GM23248 (cell line): ENCODE results near the gene KLHL14. TPM values are rescaled to one million over a fixed set of nuclear protein-coding genes. Genes with fewer than 3 reads are reported as not detected.

ENCODE experiments used
- DNase-seq: peaks from one replicate; pipeline ENCODE4 v3.0.0-alpha.2; 2015
- H2AFZ ChIP-seq: fragments of 200-600 bp; sonication (generic); 2 replicates; pipeline ENCODE4 v1.6.1; 2016; ENCODE audit warnings: antibody characterized with exemption
- H3F3A ChIP-seq: fragments of 200-600 bp; sonication (generic); 2 replicates; pipeline ENCODE4 v1.6.1; 2016; ENCODE audit warnings: mild to moderate bottlenecking, antibody characterized with exemption, mixed run types; ENCODE audit not compliant: insufficient read depth
- H3K27ac ChIP-seq: fragments of 200-600 bp; sonication (generic); 2 replicates; pipeline ENCODE4 v1.5.1; 2016; ENCODE audit warnings: mild to moderate bottlenecking
- H3K27me3 ChIP-seq: fragments of 200-600 bp; sonication (generic); replicated peaks from 2 replicates; pipeline ENCODE4 v1.6.1; 2016; ENCODE audit warnings: mild to moderate bottlenecking; ENCODE audit not compliant: insufficient read depth
- H3K36me3 ChIP-seq: fragments of 200-600 bp; sonication (generic); 2 replicates; pipeline ENCODE4 v1.6.1; 2016; ENCODE audit warnings: low read depth, mild to moderate bottlenecking
- H3K4me1 ChIP-seq: fragments of 200-600 bp; sonication (generic); 2 replicates; pipeline ENCODE4 v1.6.1; 2016; ENCODE audit warnings: mild to moderate bottlenecking; ENCODE audit not compliant: insufficient read depth
- H3K4me2 ChIP-seq: fragments of 200-600 bp; sonication (generic); one replicate; pipeline ENCODE4 v1.6.1; 2016; ENCODE audit warnings: mild to moderate bottlenecking; ENCODE audit not compliant: unreplicated experiment
- H3K4me3 ChIP-seq: fragments of 200-600 bp; sonication (generic); 2 replicates; pipeline ENCODE4 v1.5.1; 2016; ENCODE audit warnings: mild to moderate bottlenecking
- H3K79me2 ChIP-seq: fragments of 200-600 bp; sonication (generic); 2 replicates; pipeline ENCODE4 v1.6.1; 2016; ENCODE audit warnings: mild to moderate bottlenecking; ENCODE audit not compliant: insufficient read depth
- H3K9ac ChIP-seq: fragments of 200-600 bp; sonication (generic); 2 replicates; pipeline ENCODE4 v1.6.1; 2016; ENCODE audit warnings: mild to moderate bottlenecking
- H3K9me2 ChIP-seq: fragments of 200-600 bp; sonication (generic); 2 replicates; pipeline ENCODE4 v1.6.1; 2016; ENCODE audit warnings: mixed run types, mild to moderate bottlenecking, moderate library complexity; ENCODE audit not compliant: insufficient read depth
- H3K9me3 ChIP-seq: fragments of 200-600 bp; sonication (generic); one replicate; pipeline ENCODE4 v1.6.1; 2017; ENCODE audit warnings: low read depth
- H4K20me1 ChIP-seq: fragments of 200-600 bp; sonication (generic); 2 replicates; pipeline ENCODE4 v1.6.0; 2016; ENCODE audit not compliant: insufficient read depth
- EZH2 ChIP-seq: fragments of 200-600 bp; sonication (generic); IDR thresholded peaks from 2 replicates; pipeline ENCODE4 v1.6.1; 2018; ENCODE audit warnings: antibody characterized with exemption, mild to moderate bottlenecking; ENCODE audit not compliant: insufficient read depth, poor library complexity, severe bottlenecking
- EZH2phosphoT487 ChIP-seq: fragments of 200-600 bp; sonication (generic); IDR thresholded peaks from 2 replicates; pipeline ENCODE4 v1.6.1; 2018; ENCODE audit warnings: antibody characterized with exemption, moderate library complexity, mild to moderate bottlenecking, low read depth; ENCODE audit not compliant: insufficient read depth
- WGBS, 2 experiments: methylation state at CpG; one replicate each; pipeline ENCODE4 v1.1.6; 2015 to 2017; ENCODE audit warnings: low lambda C conversion rate in 2 of 2, low coverage in 1 of 2; ENCODE audit errors: missing lambda C conversion rate in 2 of 2; 5-methylcytosine and 5-hydroxymethylcytosine counted together
- in situ Hi-C: fragments of 300-500 bp; cut with MboI; formaldehyde crosslinking; loops from 2 replicates; pipeline ENCODE4 v1.15.0; 2020
- polyA plus RNA-seq: library from polyadenylated mRNA; unstranded; fragments of >200 nt; fragmentation: Nextera tagmentation; extraction: Ambion mirVana; gene quantifications from 2 replicates; pipeline ENCODE4 v1.2.1, GENCODE V29; 2016
- total RNA-seq: library from RNA; depleted of rRNA; stranded (reverse); fragments of >200 nt; shearing (Covaris generic); gene quantifications from 2 replicates; pipeline ENCODE4 v1.2.3, GENCODE V29; 2014; rRNA removed

KLHL14 gene
- not detected in 2 replicates for total RNA-seq
- not detected in 2 replicates for polyA plus RNA-seq

GRCh38 chr18:32772581-32773381 lies at the start of gene KLHL14:
Gene KLHL14 (minus strand): TSS chr18:32773023. CDS start chr18:32770591, 2,432 bp downstream.
- Histone ChIP-seq H4K20me1 (no peaks in the 10 kb centered on the region), H3K4me3 (no peak within 1 kb of the TSS), H3K9me2 (no peaks in the 10 kb centered on the region), H3K27me3 (peaks cover 32% of the 10 kb centered on the region), H3K36me3 (no peaks in the 10 kb centered on the region), H3K4me1 (no peaks in the 10 kb centered on the region), H3K9ac (no peak within 1 kb of the TSS), H3K27ac (no peak within 1 kb of the TSS), H3F3A (no peaks in the 10 kb centered on the region), H3K79me2 (no peaks in the 10 kb centered on the region), H3K4me2 (no peak within 1 kb of the TSS), H3K9me3 (no peaks in the 10 kb centered on the region), H2AFZ (no peak within 1 kb of the TSS)
- peak; percentile 39 for TF ChIP-seq EZH2
- 0 out of 2 replicates have a peak, but pooled peaks have one; percentile 37 for TF ChIP-seq EZH2phosphoT487
- WGBS, 2 experiments, result 15 to 17% methylated on average over 15 to 17 of the region's 17 CpGs
- in situ Hi-C loops, result no loop called here
- no peak for DNase-seq

- 50 to 53% methylated on average over 16 of the region's 16 CpGs for WGBS, 2 experiments
- in situ Hi-C loops, result no loop called here
Measured at GRCh38 chr18:32822197-32822596, 49.4 kb upstream of the KLHL14 start.

GRCh38 chr18:32815881-32816280 lies 43.1 kb upstream of the KLHL14 start:
- Histone ChIP-seq H3K27ac (no peak overlapping the region), H3K4me2 (no peak overlapping the region), H3K9ac (no peak overlapping the region), H3F3A (no peaks in the 10 kb centered on the region), H3K9me2 (no peaks in the 10 kb centered on the region; the same call in 1 of the 2 replicates), H3K4me1 (no peaks in the 10 kb centered on the region), H3K27me3 (no peaks in the 10 kb centered on the region), H3K9me3 (no peaks in the 10 kb centered on the region), H3K4me3 (no peak overlapping the region), H2AFZ (no peak overlapping the region), H3K36me3 (no peaks in the 10 kb centered on the region), H3K79me2 (no peaks in the 10 kb centered on the region), H4K20me1 (no peaks in the 10 kb centered on the region)
- TF ChIP-seq EZH2phosphoT487 (no peak), EZH2 (no peak)
- no peak for DNase-seq
- in situ Hi-C loops, result no loop called here
- WGBS, 2 experiments, result 8 to 9% methylated on average over 3 of the region's 3 CpGs

More at GRCh38 chr18:32822197-32822596, 49.4 kb upstream of the KLHL14 start:
- Histone ChIP-seq H3K4me2 (no peak overlapping the region), H3K9me2 (no peaks in the 10 kb centered on the region; the same call in 1 of the 2 replicates), H2AFZ (no peak overlapping the region), H3K4me1 (no peaks in the 10 kb centered on the region), H4K20me1 (no peaks in the 10 kb centered on the region), H3K79me2 (no peaks in the 10 kb centered on the region), H3K27ac (no peak overlapping the region), H3K27me3 (no peaks in the 10 kb centered on the region), H3K9me3 (no peaks in the 10 kb centered on the region), H3K36me3 (no peaks in the 10 kb centered on the region), H3F3A (no peaks in the 10 kb centered on the region), H3K4me3 (no peak overlapping the region), H3K9ac (no peak overlapping the region)
- no peak for TF ChIP-seq EZH2phosphoT487
- DNase-seq, result no peak

GRCh38 chr18:32812342-32812741 lies 39.5 kb upstream of the KLHL14 start:
- TF ChIP-seq EZH2, result no peak
- Histone ChIP-seq H2AFZ (no peak overlapping the region), H3K9ac (no peak overlapping the region), H3K4me2 (no peak overlapping the region), H3K4me1 (no peaks in the 10 kb centered on the region), H3K27ac (no peak overlapping the region), H3K4me3 (no peak overlapping the region), H4K20me1 (no peaks in the 10 kb centered on the region), H3K79me2 (no peaks in the 10 kb centered on the region), H3K9me2 (no peaks in the 10 kb centered on the region), H3F3A (no peaks in the 10 kb centered on the region), H3K9me3 (no peaks in the 10 kb centered on the region), H3K27me3 (no peaks in the 10 kb centered on the region), H3K36me3 (no peaks in the 10 kb centered on the region)
- no peak for DNase-seq
- in situ Hi-C loops, result no loop called here
- 68 to 73% methylated on average over 3 of the region's 3 CpGs for WGBS, 2 experiments

- H3K27me3 ChIP-seq, result no peaks in the 10 kb centered on the region
- H3K4me3 ChIP-seq, result no peak overlapping the region
- H3K4me2 ChIP-seq, result no peak overlapping the region
- H2AFZ ChIP-seq, result no peak overlapping the region
- in situ Hi-C loops, result no loop called here
- 7 to 18% methylated on average over 1 of the region's 1 CpG for WGBS, 2 experiments
- no peaks in the 10 kb centered on the region for H3K9me3 ChIP-seq
- H3K79me2 ChIP-seq, result no peaks in the 10 kb centered on the region
- no peaks in the 10 kb centered on the region for H3K4me1 ChIP-seq
- no peaks in the 10 kb centered on the region for H3K9me2 ChIP-seq
- H3K27ac ChIP-seq, result no peak overlapping the region
- no peak for TF ChIP-seq EZH2
- H3F3A ChIP-seq, result no peaks in the 10 kb centered on the region
- no peaks in the 10 kb centered on the region for H4K20me1 ChIP-seq
- H3K36me3 ChIP-seq, result no peaks in the 10 kb centered on the region
- H3K9ac ChIP-seq, result no peak overlapping the region
- DNase-seq, result no peak
Measured at GRCh38 chr18:32810314-32810713, 37.5 kb upstream of the KLHL14 start.
